GM19324 (cell line): ENCODE data around the gene COL18A1.
"Not testable (repeated sequence)": the region's sequence is repeated elsewhere in the genome, so short reads cannot be mapped to it uniquely, and the experiment has no call there.

ENCODE experiments used
- ATAC-seq: cut with Tn5 transposase; IDR thresholded peaks from one replicate; pipeline ENCODE4 v1.9.1; 2021; ENCODE audit warnings: mild to moderate bottlenecking, moderate library complexity; ENCODE audit not compliant: unreplicated experiment, low FRiP score

COL18A1 gene

GRCh38 chr21:45549626-45550463 is 144.9 kb downstream of the COL18A1 start:
- no peak for ATAC-seq

- no peak for ATAC-seq
Measured at GRCh38 chr21:45550522-45551210, 145.7 kb downstream of the COL18A1 start.

DNA sequence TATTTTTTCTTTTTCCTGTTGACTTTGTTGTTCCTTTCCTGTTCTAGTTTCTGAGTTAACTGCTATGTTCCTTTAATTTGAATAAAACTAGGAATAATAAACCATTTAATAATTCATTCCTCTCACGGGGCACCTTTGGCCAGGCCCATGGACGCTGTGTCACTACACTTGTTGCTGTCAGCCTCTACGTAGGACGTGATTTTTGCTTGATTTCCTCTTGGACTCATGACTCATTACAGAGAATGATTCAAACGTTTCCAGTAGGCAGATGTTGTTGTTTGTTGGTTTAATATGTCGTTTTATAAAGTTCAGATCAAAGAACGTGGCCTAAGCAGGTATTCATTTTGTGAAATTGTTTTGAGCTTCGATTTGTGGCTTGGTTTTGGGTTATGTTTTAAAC is 146.4 kb downstream of the COL18A1 start:
- no peak for ATAC-seq

DNA sequence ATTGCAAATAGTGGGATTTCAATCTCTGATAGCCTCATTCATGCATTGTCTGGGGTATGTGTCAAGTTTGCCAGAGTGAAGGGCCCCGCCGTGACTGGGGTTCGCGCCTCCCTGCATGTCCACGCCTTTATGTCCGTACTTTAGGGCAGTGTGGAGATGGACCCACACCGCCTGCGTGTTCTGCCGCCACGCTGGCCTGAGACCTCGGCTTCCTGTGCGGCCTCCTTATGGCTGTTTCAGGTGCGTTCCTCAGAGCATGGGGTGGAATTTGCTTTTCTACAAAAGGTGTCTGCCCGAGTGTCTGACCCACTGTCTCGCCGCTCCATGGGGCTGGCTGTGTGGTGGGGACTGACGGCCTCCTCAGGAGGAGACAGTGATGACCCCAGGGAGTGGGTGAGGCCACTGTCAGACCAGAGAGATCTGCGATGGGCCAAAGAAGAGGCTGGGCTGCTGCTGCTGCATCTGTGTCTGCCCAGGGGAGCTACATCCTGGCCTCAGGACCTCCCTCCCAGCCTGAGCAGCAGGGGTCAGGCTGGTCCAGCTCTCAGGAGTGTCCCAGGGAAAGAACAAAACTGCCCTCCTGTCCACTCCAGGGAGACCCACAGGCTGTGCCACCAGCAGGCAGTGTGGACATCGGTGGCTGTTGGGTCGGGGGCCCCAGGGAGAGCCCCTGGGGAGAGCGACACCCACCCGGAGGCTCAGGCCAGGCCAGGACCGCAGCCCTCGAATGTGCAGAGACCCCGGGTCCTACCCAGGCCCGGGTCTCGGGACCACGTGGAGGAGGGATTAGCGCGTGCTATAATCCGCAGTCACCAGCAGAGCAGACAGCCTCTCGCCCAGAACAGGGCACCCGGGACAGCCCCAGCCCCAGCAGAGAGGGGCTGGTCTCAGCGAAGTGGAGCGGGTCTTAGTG is 147.1 kb downstream of the COL18A1 start:
- ATAC-seq, result no peak

- ATAC-seq, result no peak
Measured at GRCh38 chr21:45552696-45553391, 147.9 kb downstream of the COL18A1 start.

DNA sequence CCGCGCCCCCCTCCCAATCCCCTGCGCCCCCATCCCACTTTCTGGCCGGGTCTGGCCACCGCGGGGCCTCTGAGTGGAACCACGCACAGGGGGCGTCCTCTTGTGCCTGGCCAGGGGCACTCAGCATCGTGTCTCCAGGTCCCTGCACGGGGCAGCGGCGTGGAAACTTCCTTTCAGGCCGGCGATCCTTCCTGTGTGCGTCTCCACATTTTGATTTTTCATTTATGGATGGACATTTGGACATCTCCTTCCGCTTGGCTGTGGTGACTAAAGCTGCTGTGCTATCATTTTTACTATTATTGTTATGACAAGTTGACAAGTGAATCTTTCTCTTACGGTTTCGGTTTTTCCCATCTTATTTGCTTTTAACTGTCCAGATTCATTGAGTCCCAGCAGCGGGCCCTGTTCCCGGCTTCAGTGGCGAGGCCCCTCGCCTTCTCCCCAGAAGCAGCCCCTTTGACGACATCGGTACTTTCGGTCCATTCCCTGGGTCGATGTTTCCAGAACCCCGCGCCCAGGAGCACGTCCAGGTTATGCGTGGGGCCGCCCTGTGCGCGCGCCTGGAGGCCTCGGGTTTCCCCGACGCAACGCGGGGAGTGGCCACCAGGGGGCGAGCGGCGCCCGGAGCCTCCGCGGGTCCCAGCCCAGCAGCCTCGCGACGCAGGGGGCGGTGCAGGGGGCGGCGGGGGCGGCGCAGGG is 149.7 kb downstream of the COL18A1 start:
- ATAC-seq, result peak; percentile 60

- no peak for ATAC-seq
Measured at GRCh38 chr21:45555251-45555556, 150.2 kb downstream of the COL18A1 start.

GRCh38 chr21:45555557-45556301 is 150.8 kb downstream of the COL18A1 start:
- no peak for ATAC-seq

DNA sequence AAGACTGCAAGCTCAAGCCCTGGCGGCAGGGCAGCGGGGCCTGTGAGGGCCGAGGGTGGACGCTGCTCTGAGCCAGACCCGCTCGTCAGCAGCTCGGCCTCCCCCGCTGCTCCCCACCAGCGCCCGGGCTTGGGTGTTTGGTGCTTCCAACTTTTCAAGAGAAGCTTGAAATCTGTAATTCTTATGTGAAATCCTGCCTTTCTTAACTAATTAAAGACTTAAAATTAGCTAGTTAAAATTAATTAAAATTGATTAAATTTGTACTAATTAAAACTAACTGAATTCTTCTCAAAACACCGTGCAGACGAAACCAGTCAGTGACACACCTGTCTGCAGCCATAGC is 151.3 kb downstream of the COL18A1 start:
- ATAC-seq, result no peak

DNA sequence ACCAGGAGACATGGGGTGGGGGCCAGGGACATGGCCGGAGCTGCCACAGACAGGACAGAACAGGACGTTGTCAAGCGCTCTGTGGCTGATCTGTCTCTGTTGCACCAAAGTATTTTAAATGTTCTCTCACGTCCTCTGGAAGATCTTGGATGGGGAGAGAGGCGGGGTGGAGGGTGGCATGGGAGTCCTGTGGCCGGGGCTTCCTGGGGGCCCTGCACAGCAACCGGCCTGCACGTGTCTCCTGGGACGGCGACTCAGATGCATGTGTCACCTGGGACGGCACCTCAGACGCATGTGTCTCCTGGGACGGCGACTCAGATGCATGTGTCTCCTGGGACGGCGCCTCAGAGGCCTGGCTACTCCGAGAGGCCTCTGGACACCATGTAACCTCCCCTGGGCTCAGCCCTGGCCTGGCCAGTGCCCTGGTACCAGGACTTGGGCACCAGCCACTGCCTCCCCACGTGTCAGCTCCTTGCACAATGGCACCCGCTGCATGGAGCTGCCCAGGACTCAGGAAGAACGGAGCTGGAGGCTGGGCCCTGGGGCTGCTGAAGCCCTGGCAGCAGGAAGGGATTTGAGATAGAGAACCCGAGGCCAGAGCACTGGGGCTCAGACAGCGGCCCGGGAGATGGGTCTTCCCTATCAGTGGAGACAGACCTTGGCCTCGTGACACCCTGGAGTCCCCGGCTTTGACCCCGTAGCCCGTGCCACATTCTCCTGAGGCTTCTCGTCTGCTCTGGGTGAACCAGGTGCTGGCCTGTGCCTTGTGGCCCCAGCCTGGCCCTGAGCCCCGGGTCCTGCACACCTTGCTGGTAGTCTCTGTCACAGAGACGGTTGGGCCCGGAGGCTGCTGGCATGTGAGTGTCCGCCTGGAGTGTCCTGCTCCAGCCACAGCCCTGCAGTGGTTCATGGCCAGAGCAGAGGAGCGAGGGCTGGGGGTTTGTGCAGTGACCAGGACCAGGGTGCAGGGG is 152.0 kb downstream of the COL18A1 start:
- ATAC-seq, result no peak

GRCh38 chr21:45557616-45558043 is 152.7 kb downstream of the COL18A1 start:
- no peak for ATAC-seq

DNA sequence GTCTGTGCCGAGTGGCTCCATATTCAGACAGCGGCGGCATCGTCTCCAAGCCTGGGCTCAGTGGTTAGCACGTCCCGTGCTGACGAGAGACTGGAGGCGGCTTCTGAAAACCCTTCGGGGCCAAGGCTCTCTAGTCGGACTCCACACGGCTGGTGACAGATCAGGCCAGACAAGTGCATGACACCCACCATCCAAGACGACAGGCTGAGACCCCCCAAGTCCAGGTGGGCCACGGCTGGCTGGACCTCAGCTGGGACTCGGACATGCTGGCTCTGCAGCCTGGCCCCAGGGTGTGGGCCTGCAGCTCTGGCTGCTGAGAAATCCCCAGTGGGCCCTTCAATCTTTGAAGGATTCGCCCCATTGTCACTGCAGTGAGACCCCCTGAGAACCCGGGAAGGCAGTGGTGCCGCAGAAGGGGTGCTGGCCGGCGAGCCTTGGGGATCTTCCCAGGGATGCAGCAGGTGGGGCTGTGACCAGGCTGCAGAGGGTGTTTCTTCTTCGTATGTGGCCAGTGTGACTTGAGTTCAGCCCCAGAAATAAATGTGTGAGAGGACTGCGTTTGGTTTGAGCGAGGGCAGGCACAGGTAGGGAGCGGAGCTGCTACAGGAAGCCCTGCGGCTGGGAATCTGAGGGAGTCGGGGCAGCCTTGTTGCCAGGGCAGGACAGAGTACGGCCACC is 153.2 kb downstream of the COL18A1 start:
- ATAC-seq, result no peak

DNA sequence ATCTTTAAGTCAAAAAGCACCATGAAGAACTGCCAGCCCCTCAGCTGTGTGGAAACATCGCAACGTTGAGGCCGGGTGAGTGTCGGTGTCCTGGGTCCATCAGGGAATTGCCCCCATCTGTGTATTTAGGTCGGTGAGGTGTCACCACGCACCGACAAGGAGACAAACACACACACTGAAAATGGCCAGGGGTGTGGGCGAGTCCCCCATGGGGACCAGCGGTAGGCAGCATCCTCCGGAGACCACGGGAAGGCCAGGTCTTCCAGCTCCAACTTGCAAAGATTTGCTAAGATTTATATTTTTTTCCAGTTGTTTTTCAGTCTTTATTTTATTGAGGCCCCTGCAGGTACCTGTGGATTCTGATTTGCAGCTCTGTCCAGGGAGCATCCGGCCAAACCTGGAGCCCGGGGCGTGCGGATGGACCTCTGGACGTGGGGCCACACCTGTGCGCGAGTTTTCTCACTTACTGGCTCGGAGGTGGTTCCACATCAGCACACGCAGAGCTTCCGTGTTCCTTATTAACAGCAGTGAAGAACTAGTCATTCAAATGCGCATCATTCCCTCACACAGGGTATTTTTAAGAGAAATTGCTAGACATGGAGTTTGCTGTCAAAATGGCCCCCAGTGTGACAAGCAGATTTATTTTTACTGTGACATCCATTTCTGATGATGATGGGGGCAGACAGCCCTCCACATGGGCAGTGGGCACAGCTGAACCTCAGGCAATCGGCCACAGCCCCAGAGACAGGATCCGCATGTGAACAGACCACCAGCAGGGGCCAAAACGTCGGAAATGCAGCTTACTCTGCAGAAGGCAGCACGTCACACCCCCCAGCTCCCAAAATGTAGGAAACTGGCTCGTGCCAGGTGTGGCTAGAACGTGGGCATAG is 154.5 kb downstream of the COL18A1 start:
- no peak for ATAC-seq

GRCh38 chr21:45560106-45561021 is 155.4 kb downstream of the COL18A1 start:
- no peak for ATAC-seq

DNA sequence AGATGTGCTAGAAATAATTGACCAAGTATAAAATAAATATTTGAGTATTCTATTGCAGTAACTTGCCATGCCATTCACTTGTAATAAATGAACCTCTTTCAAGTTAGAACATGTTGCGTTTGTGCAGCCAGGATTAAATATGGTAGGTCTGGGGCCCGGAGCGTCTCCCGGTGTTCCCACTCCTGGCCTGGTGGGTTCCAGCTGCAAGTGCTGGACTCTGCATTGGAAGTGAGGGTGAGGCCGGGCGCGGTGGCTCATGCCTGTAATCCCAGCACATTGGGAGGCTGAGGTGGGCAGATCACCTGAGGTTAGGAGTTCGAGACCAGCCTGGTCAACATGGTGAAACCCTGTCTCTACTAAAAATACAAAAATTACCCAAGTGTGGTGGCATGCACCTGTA is 156.3 kb downstream of the COL18A1 start:
- not testable (repeated sequence) for ATAC-seq

DNA sequence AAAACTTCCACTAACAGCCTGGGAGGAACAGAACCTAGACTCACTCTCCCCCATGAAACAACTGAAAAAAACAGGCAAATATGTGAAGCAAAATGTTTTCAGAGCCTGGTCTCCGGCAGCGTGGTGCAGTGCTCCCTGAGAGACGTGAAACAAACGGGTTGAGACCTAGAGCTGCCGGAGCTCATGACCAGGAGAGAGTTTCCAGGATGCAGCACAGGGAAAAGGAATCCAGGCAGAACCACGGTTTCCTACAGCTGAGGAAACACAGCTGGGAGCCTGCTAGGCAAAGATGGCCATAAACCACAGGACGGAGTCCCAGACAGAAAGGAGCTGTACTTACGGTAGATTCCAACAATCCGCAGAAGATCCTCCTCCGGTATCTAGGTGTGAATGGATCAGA is 157.4 kb downstream of the COL18A1 start:
- ATAC-seq, result no peak
